Gastrocnemius medialis (tissue), 4 donors: ENCODE data around the gene ARHGAP22. TPM values are rescaled to one million over a fixed set of nuclear protein-coding genes. Genes with fewer than 3 reads are reported as not detected.

Experiments used
- ATAC-seq, 2 donors: fragments of 150-250 bp; one replicate each; pipeline ENCODE4 v1.9.1; 2016
- DNase-seq, 2 donors: peaks; one replicate each; pipeline ENCODE4 v3.0.0-alpha.2; 2019
- H3K27ac ChIP-seq, 4 donors: fragments of 200-600 bp; sonication (generic); 1 replicate in 1 of 4; 2 replicates in 3 of 4; pipeline ENCODE4 v1.5.1; 2016 to 2018; ENCODE audit warnings: mild to moderate bottlenecking in 2 of 4, moderate library complexity in 1 of 4
- H3K27me3 ChIP-seq, 3 donors: fragments of 200-600 bp; sonication (generic) in 2 of 3; 1 replicate in 1 of 3; 2 replicates in 2 of 3; pipeline versions ENCODE4 v1.5.1 to v1.6.0; 2016 to 2019; ENCODE audit warnings: mild to moderate bottlenecking in 1 of 3, moderate library complexity in 1 of 3
- H3K36me3 ChIP-seq, 2 donors: fragments of 200-600 bp; sonication (generic) in 1 of 2; one replicate each; pipeline ENCODE4 v1.5.1; 2017 to 2018
- H3K4me1 ChIP-seq, 2 donors: fragments of 200-600 bp; sonication (generic) in 1 of 2; one replicate each; pipeline ENCODE4 v1.5.1; 2016 to 2017; ENCODE audit warnings: mild to moderate bottlenecking in 2 of 2
- H3K4me3 ChIP-seq, 4 donors: fragments of 200-600 bp; sonication (generic) in 3 of 4; 1 replicate in 1 of 4; 2 replicates in 3 of 4; pipeline ENCODE4 v1.5.1; 2016 to 2019; ENCODE audit warnings: mild to moderate bottlenecking in 2 of 4
- H3K9me3 ChIP-seq, 3 donors: fragments of 200-600 bp; sonication (generic) in 2 of 3; 1 replicate in 1 of 3; 2 replicates in 2 of 3; pipeline ENCODE4 v1.5.1; 2016 to 2019
- CTCF ChIP-seq, 5 experiments: fragments of 450-650 bp in 3 of 5; fragments of 200-600 bp in 2 of 5; sonication (generic) in 2 of 5; IDR thresholded peaks in 4 of 5; conservative IDR thresholded peaks in 1 of 5; 1 replicate in 4 of 5; 2 replicates in 1 of 5; pipeline ENCODE4 v1.5.1; 2016 to 2019; ENCODE audit warnings: antibody characterized with exemption in 5 of 5, mild to moderate bottlenecking in 3 of 5, moderate library complexity in 3 of 5
- POLR2A ChIP-seq, 2 donors: fragments of 450-650 bp; IDR thresholded peaks; one replicate each; pipeline ENCODE4 v1.6.1; 2017; ENCODE audit warnings: antibody characterized with exemption in 2 of 2, mild to moderate bottlenecking in 2 of 2, moderate library complexity in 2 of 2
- in situ Hi-C, 4 donors: fragments of 200-750 bp; cut with MboI; loops; one replicate each; pipeline versions ENCODE4 v1.15.0 to v1.8.0; 2017; ENCODE audit warnings: low sequenced_read_pairs in 4 of 4
- intact Hi-C: fragments of 100-400 bp; cut with DNase I; formaldehyde crosslinking; loops from one replicate; pipeline ENCODE4 v1.15.1; 2023; ENCODE audit warnings: low total_unique reads
- total RNA-seq, 4 donors: library from RNA; depleted of rRNA; stranded (reverse); fragments of >200 nt; gene quantifications; one replicate each; pipeline versions ENCODE4 v1.1.0 to v1.2.3, GENCODE V29; 2016

Gene ARHGAP22
- total RNA-seq, 4 donors from 2014 or later = 0.69 to 0.92 (median 0.72) TPM; not detected in 1

- in situ Hi-C loops (no loop called here), intact Hi-C loops (no loop called here)
- Histone ChIP-seq H3K4me3 (no peak overlapping the region), H3K36me3 (peaks cover 0 to 36% of the 10 kb centered on the region in 2 donors), H3K4me1 (peaks cover 0 to 3% of the 10 kb centered on the region in 2 donors), H3K9me3 (peaks cover 0 to 10% (median 0%) of the 10 kb centered on the region in 3 donors), H3K27me3 (no peaks in the 10 kb centered on the region), H3K27ac (no peak overlapping the region)
- DNase-seq (no peak), ATAC-seq (no peak)
- TF ChIP-seq POLR2A (IDR thresholded peaks at IDR 0.05) (no peak), CTCF (IDR thresholded peaks at IDR 0.05 in 4 of 5, conservative IDR thresholded peaks at IDR 0.05 in 1 of 5) (no peak)
Observed at GRCh38 chr10:48412081-48412480, 192.8 kb downstream of the ARHGAP22 start.

- intact Hi-C loops = no loop called here
- ATAC-seq (no peak), DNase-seq (no peak)
- H3K36me3 ChIP-seq = peaks cover 0 to 36% of the 10 kb centered on the region in 2 donors
- TF ChIP-seq POLR2A (IDR thresholded peaks at IDR 0.05) (no peak), CTCF (IDR thresholded peaks at IDR 0.05 in 4 of 5, conservative IDR thresholded peaks at IDR 0.05 in 1 of 5) (no peak)
- in situ Hi-C loops = no loop called here
- H3K9me3 ChIP-seq = peaks cover 0 to 10% (median 0%) of the 10 kb centered on the region in 3 donors
- H3K4me1 ChIP-seq = peaks cover 0 to 3% of the 10 kb centered on the region in 2 donors
- no peaks in the 10 kb centered on the region for H3K27me3 ChIP-seq
- no peak overlapping the region for H3K27ac ChIP-seq
- no peak overlapping the region for H3K4me3 ChIP-seq
Observed at GRCh38 chr10:48411510-48411909, 193.4 kb downstream of the ARHGAP22 start.

- Histone ChIP-seq H3K27ac (no peak overlapping the region), H3K9me3 (peaks cover 0 to 10% (median 0%) of the 10 kb centered on the region in 3 donors), H3K36me3 (peaks cover 0 to 36% of the 10 kb centered on the region in 2 donors), H3K4me1 (peaks cover 0 to 3% of the 10 kb centered on the region in 2 donors), H3K4me3 (no peak overlapping the region), H3K27me3 (no peaks in the 10 kb centered on the region)
- intact Hi-C loops = no loop called here
- TF ChIP-seq POLR2A (IDR thresholded peaks at IDR 0.05) (no peak), CTCF (IDR thresholded peaks at IDR 0.05 in 4 of 5, conservative IDR thresholded peaks at IDR 0.05 in 1 of 5) (no peak)
- no peak for DNase-seq
- in situ Hi-C loops = no loop called here
- ATAC-seq = no peak
Observed at GRCh38 chr10:48410503-48410902, 194.4 kb downstream of the ARHGAP22 start.

GRCh38 chr10:48406658-48407057, 198.2 kb downstream of the ARHGAP22 start:
- intact Hi-C loops = no loop called here
- no peaks in the 10 kb centered on the region for H3K27me3 ChIP-seq
- H3K4me3 ChIP-seq = no peak overlapping the region
- in situ Hi-C loops = no loop called here
- peaks cover 0 to 21% of the 10 kb centered on the region in 2 donors for H3K36me3 ChIP-seq
- ATAC-seq = no peak
- H3K9me3 ChIP-seq = no peaks in the 10 kb centered on the region
- H3K4me1 ChIP-seq = no peaks in the 10 kb centered on the region
- no peak overlapping the region for H3K27ac ChIP-seq
- TF ChIP-seq POLR2A (IDR thresholded peaks at IDR 0.05) (no peak), CTCF (IDR thresholded peaks at IDR 0.05 in 4 of 5, conservative IDR thresholded peaks at IDR 0.05 in 1 of 5) (no peak)
- DNase-seq = no peak

- DNase-seq = no peak
- H3K27me3 ChIP-seq = no peaks in the 10 kb centered on the region
- no peak overlapping the region for H3K4me3 ChIP-seq
- no peak for ATAC-seq
- H3K36me3 ChIP-seq = peaks cover 0 to 18% of the 10 kb centered on the region in 2 donors
- TF ChIP-seq POLR2A (IDR thresholded peaks at IDR 0.05) = no peak
- no peak for TF ChIP-seq CTCF (IDR thresholded peaks at IDR 0.05 in 4 of 5, conservative IDR thresholded peaks at IDR 0.05 in 1 of 5)
- intact Hi-C loops (no loop called here), in situ Hi-C loops (no loop called here)
- H3K27ac ChIP-seq = no peak overlapping the region
- H3K9me3 ChIP-seq = no peaks in the 10 kb centered on the region
- H3K4me1 ChIP-seq = no peaks in the 10 kb centered on the region
Observed at GRCh38 chr10:48406204-48406603, 198.7 kb downstream of the ARHGAP22 start.
